HFFc6 (cell line): ENCODE data around the gene SUPT5H. TPM values are rescaled to one million over a fixed set of nuclear protein-coding genes. Genes with fewer than 3 reads are reported as not detected.
A peak's percentile ranks its signal among the peaks of the same experiment; 100 is the strongest.

Experiments
- DNase-seq: peaks from one replicate; pipeline ENCODE4 v3.0.0-alpha.2; 2018
- H3K27ac Mint-ChIP-seq: 2 replicates; pipeline ENCODE4 v1.8.0; 2020; ENCODE audit warnings: mild to moderate bottlenecking, mixed read lengths
- H3K27me3 Mint-ChIP-seq: 2 replicates; pipeline ENCODE4 v1.8.0; 2021; ENCODE audit warnings: mild to moderate bottlenecking, moderate library complexity, mixed read lengths; ENCODE audit not compliant: insufficient read depth
- H3K36me3 Mint-ChIP-seq: 2 replicates; pipeline ENCODE4 v1.8.0; 2021; ENCODE audit warnings: low read depth, mixed read lengths
- H3K4me1 Mint-ChIP-seq: 2 replicates; pipeline ENCODE4 v1.8.0; 2020; ENCODE audit warnings: low read depth, mixed read lengths
- H3K4me3 Mint-ChIP-seq: 2 replicates; pipeline ENCODE4 v1.8.0; 2020; ENCODE audit warnings: mild to moderate bottlenecking, moderate library complexity, mixed read lengths
- H3K9me3 Mint-ChIP-seq: 2 replicates; pipeline ENCODE4 v1.8.0; 2020; ENCODE audit warnings: mild to moderate bottlenecking, mixed read lengths
- CTCF ChIP-seq: fragments of 200-600 bp; sonication (generic); IDR thresholded peaks from 2 replicates; pipeline ENCODE4 v1.5.0; 2021; ENCODE audit warnings: antibody characterized with exemption, mild to moderate bottlenecking
- total RNA-seq, 6 experiments: library from RNA; stranded (reverse); fragmentation: NEBNext Ultra II Directional; extraction: Animal tissue kit (Norgen Biotek cat#: 25700); gene quantifications; 2 replicates in 1 of 6; 3 replicates in 5 of 6; pipeline ENCODE4 v1.2.3, GENCODE V29; 2021

Gene SUPT5H
- total RNA-seq, 6 experiments from 2014 or later = 102 to 129 (median 107) TPM

GRCh38 chr19:39426170-39426569, 19.2 kb upstream of the SUPT5H start:
- Mint-ChIP-seq H3K27me3 (peaks cover 14% of the 10 kb centered on the region), H3K4me3 (no peak overlapping the region), H3K36me3 (peaks cover 9% of the 10 kb centered on the region), H3K27ac (no peak overlapping the region), H3K4me1 (peaks cover 25% of the 10 kb centered on the region), H3K9me3 (no peaks in the 10 kb centered on the region)
- DNase-seq = no peak
- no peak for TF ChIP-seq CTCF

GRCh38 chr19:39427707-39428106, 17.7 kb upstream of the SUPT5H start:
- no peaks in the 10 kb centered on the region for H3K9me3 Mint-ChIP-seq
- peaks cover 25% of the 10 kb centered on the region for H3K4me1 Mint-ChIP-seq
- H3K27ac Mint-ChIP-seq = peak overlapping the region; percentile 93
- no peak overlapping the region for H3K4me3 Mint-ChIP-seq
- H3K27me3 Mint-ChIP-seq = peaks cover 14% of the 10 kb centered on the region
- no peak for TF ChIP-seq CTCF
- DNase-seq = no peak
- H3K36me3 Mint-ChIP-seq = peaks cover 13% of the 10 kb centered on the region

DNA sequence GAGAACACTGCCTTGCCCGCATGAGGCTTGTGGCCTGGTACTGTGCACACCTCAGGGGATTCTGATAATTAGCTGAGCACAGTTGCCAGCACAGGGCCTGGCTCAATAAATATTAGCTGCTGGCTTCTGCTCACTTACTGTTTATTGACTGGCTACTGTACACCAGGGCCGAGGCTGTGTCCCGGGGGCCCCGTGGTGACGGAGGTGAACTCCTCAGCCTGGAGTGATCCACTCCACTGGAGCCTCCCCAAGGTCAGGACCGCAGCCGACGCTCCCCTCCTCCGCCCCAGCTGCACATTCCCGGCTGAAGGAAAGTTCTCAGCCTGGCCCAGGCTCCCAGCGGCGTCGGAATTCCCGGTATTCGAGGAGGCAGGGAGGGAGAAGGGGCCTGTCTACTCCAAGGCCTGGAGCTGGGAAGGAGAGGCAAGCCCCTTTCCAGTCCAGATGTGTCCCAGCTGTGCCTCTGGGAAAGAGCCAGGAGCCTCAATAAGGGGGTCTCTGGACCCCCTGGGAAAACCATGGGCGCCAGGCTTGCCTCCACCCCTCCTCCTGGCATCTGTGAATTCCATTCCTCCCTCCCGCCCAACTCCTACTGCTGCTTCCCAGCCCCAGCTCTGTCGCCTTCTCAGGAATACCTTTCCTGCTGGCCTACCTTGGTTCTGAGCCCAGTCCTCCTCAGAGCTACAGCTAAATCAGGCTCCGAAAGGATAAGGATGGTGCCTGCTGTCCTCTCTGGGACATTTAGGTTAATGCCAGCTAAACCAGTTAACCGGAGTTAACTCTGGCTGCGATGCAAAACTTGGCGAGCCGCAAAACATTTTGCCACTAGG, 16.9 kb upstream of the SUPT5H start:
- H3K27ac Mint-ChIP-seq = peak overlapping the region; percentile 93
- H3K4me3 Mint-ChIP-seq = peak overlapping the region; percentile 63
- TF ChIP-seq CTCF = peak; percentile 13; the same call in 1 of the 2 replicates
- H3K36me3 Mint-ChIP-seq = peaks cover 21% of the 10 kb centered on the region
- H3K4me1 Mint-ChIP-seq = peaks cover 32% of the 10 kb centered on the region
- DNase-seq = peak; percentile 67
- peaks cover 14% of the 10 kb centered on the region for H3K27me3 Mint-ChIP-seq
- no peaks in the 10 kb centered on the region for H3K9me3 Mint-ChIP-seq

GRCh38 chr19:39430675-39431593, 14.4 kb upstream of the SUPT5H start:
- Mint-ChIP-seq H3K4me1 (peaks cover 49% of the 10 kb centered on the region), H3K27ac (peak overlapping the region; percentile 82), H3K27me3 (peaks cover 24% of the 10 kb centered on the region), H3K36me3 (peaks cover 32% of the 10 kb centered on the region), H3K9me3 (peaks cover 6% of the 10 kb centered on the region), H3K4me3 (peak overlapping the region; percentile 36; the same call in 1 of the 2 replicates)
- no peak for TF ChIP-seq CTCF
- peak; percentile 70 for DNase-seq

GRCh38 chr19:39432677-39433025, 12.7 kb upstream of the SUPT5H start:
- no peak overlapping the region; the same call in 1 of the 2 replicates for H3K4me3 Mint-ChIP-seq

More at GRCh38 chr19:39432677-39433025, 12.7 kb upstream of the SUPT5H start:
- peaks cover 6% of the 10 kb centered on the region for H3K9me3 Mint-ChIP-seq
- no peak for TF ChIP-seq CTCF
- peak overlapping the region; percentile 98 for H3K27ac Mint-ChIP-seq
- no peak for DNase-seq
- H3K36me3 Mint-ChIP-seq = peaks cover 32% of the 10 kb centered on the region
- peaks cover 26% of the 10 kb centered on the region for H3K27me3 Mint-ChIP-seq
- peaks cover 59% of the 10 kb centered on the region for H3K4me1 Mint-ChIP-seq
